Mammary epithelial cell (primary cell): ENCODE measurements around the gene MDFI.

Experiments used
- EZH2 ChIP-seq: IDR thresholded peaks from 2 replicates; pipeline ENCODE4 v1.6.1; 2012; ENCODE audit warnings: low read length, inconsistent platforms, borderline replicate concordance
- TF ChIP-seq, protein P1 (sequence below), 2 donors: IDR thresholded peaks in 1 of 2; conservative IDR thresholded peaks in 1 of 2; 2 replicates each; pipeline ENCODE4 v1.5.1; 2011 to 2012; ENCODE audit warnings: inconsistent platforms in 2 of 2, low read length in 2 of 2, mild to moderate bottlenecking in 2 of 2, control low read depth in 1 of 2, low read depth in 1 of 2; ENCODE audit not compliant: insufficient read depth in 1 of 2; ENCODE audit errors: extremely low read depth in 1 of 2

DNA sequence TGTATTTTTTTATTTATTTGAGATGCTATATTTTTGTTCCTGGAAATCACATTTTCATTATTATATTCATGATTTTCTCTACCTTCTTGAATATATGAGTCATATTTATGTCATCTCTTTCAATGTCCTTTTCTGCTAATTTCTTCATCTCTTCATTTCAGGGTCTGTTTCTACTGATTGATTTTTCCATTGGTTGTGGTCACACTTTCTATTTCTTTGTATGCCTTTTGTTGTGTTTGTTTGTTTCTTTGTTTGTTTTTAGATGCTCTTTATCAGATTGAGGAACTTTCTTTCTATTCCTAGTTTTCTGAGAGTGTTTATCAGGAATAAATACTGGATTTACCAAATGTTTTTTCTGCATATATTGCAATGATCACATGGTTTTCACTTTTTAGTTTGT, 16.9 kb upstream of the MDFI start:
- no peak for TF ChIP-seq EZH2
- TF ChIP-seq, protein P1, sequence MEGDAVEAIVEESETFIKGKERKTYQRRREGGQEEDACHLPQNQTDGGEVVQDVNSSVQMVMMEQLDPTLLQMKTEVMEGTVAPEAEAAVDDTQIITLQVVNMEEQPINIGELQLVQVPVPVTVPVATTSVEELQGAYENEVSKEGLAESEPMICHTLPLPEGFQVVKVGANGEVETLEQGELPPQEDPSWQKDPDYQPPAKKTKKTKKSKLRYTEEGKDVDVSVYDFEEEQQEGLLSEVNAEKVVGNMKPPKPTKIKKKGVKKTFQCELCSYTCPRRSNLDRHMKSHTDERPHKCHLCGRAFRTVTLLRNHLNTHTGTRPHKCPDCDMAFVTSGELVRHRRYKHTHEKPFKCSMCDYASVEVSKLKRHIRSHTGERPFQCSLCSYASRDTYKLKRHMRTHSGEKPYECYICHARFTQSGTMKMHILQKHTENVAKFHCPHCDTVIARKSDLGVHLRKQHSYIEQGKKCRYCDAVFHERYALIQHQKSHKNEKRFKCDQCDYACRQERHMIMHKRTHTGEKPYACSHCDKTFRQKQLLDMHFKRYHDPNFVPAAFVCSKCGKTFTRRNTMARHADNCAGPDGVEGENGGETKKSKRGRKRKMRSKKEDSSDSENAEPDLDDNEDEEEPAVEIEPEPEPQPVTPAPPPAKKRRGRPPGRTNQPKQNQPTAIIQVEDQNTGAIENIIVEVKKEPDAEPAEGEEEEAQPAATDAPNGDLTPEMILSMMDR (conservative IDR thresholded peaks at IDR 0.05 in 1 of 2, IDR thresholded peaks at IDR 0.05 in 1 of 2; ENCODE audit: extremely low read depth in 1 of 2, insufficient read depth in 1 of 2, low read depth in 1 of 2, low read length in 2 of 2) = no peak
